HepG2 (cell line): ENCODE data around the gene C2orf81. TPM values are rescaled to one million over a fixed set of nuclear protein-coding genes. Genes with fewer than 3 reads are reported as not detected.

Experiments
- ATF7-NPFF ChIP-seq: sonication (generic); formaldehyde crosslinking; IDR thresholded peaks from 2 replicates; pipeline ENCODE4 v1.8.1; 2023; ENCODE audit warnings: mild to moderate bottlenecking, low read depth, missing genetic modification reagents, moderate library complexity
- CREBL2 ChIP-seq: sonication (generic); formaldehyde crosslinking; IDR thresholded peaks from 2 replicates; pipeline ENCODE4 v1.8.1; 2023; ENCODE audit warnings: missing genetic modification reagents, mild to moderate bottlenecking, borderline replicate concordance
- FOXM1 ChIP-seq: sonication (generic); formaldehyde crosslinking; IDR thresholded peaks from 2 replicates; pipeline ENCODE4 v1.5.0; 2020; ENCODE audit warnings: missing genetic modification reagents
- FOXP1 ChIP-seq, 2 experiments: fragments of 450-650 bp in 1 of 2; IDR thresholded peaks; 2 replicates each; pipeline ENCODE4 v1.6.1; 2017 to 2018; ENCODE audit warnings: antibody characterized with exemption in 1 of 2
- GABPB1 ChIP-seq: IDR thresholded peaks from 2 replicates; pipeline ENCODE4 v1.6.1; 2016; ENCODE audit warnings: mild to moderate bottlenecking, missing genetic modification reagents, moderate library complexity, missing compliant biosample characterization
- GLMP ChIP-seq: sonication (generic); formaldehyde crosslinking; IDR thresholded peaks from 2 replicates; pipeline ENCODE4 v1.9.0; 2021; ENCODE audit warnings: missing genetic modification reagents, mild to moderate bottlenecking, borderline replicate concordance
- HNF1A ChIP-seq, 2 experiments: sonication (generic) in 1 of 2; formaldehyde crosslinking in 1 of 2; IDR thresholded peaks; 2 replicates each; pipeline versions ENCODE4 v1.4.0 to v1.6.1; 2016 to 2020; ENCODE audit warnings: borderline replicate concordance in 1 of 2, low read depth in 1 of 2, mild to moderate bottlenecking in 1 of 2, missing genetic modification reagents in 1 of 2
- LCORL ChIP-seq, 2 experiments: fragments of 450-650 bp in 1 of 2; sonication (generic) in 1 of 2; formaldehyde crosslinking in 1 of 2; IDR thresholded peaks; 2 replicates each; pipeline versions ENCODE4 v1.5.0 to v1.6.1; 2017 to 2020; ENCODE audit warnings: antibody characterized with exemption in 1 of 2, missing genetic modification reagents in 1 of 2
- MNT ChIP-seq: fragments of 450-650 bp; IDR thresholded peaks from 2 replicates; pipeline ENCODE4 v1.6.1; 2016
- NFYC ChIP-seq: IDR thresholded peaks from 2 replicates; pipeline ENCODE4 v1.6.1; 2016; ENCODE audit warnings: missing genetic modification reagents, missing compliant biosample characterization
- PBX2 ChIP-seq: IDR thresholded peaks from 2 replicates; pipeline ENCODE4 v1.6.1; 2016; ENCODE audit warnings: control low read depth
- RAD21 ChIP-seq: fragments of 450-650 bp; formaldehyde crosslinking; IDR thresholded peaks from 2 replicates; pipeline ENCODE4 v1.5.0; 2020; ENCODE audit warnings: mild to moderate bottlenecking
- RFX1 ChIP-seq: fragments of 450-650 bp; IDR thresholded peaks from 2 replicates; pipeline ENCODE4 v1.6.1; 2017
- SRF ChIP-seq: IDR thresholded peaks from 2 replicates; pipeline ENCODE4 v1.6.1; 2011; ENCODE audit warnings: mild to moderate bottlenecking, low read depth, low read length, moderate library complexity
- TMF1 ChIP-seq: sonication (generic); formaldehyde crosslinking; IDR thresholded peaks from 2 replicates; pipeline ENCODE4 v1.8.1; 2022; ENCODE audit warnings: low read depth, missing genetic modification reagents
- TOPORS ChIP-seq: sonication (generic); formaldehyde crosslinking; IDR thresholded peaks from 2 replicates; pipeline ENCODE4 v1.8.0; 2023; ENCODE audit warnings: mild to moderate bottlenecking, missing genetic modification reagents
- ZMAT3 ChIP-seq: sonication (generic); formaldehyde crosslinking; conservative IDR thresholded peaks from 2 replicates; pipeline ENCODE4 v1.7.0; 2021; ENCODE audit warnings: missing genetic modification reagents
- ZNF329 ChIP-seq: sonication (generic); formaldehyde crosslinking; IDR thresholded peaks from 2 replicates; pipeline ENCODE4 v1.9.0; 2021; ENCODE audit warnings: low read depth, mild to moderate bottlenecking, missing genetic modification reagents
- ZNF615 ChIP-seq: sonication (generic); formaldehyde crosslinking; IDR thresholded peaks from 2 replicates; pipeline ENCODE4 v1.5.0; 2020; ENCODE audit warnings: mild to moderate bottlenecking, missing genetic modification reagents, borderline replicate concordance
- ZNF788 ChIP-seq: sonication (generic); formaldehyde crosslinking; IDR thresholded peaks from 2 replicates; pipeline ENCODE4 v1.5.0; 2020; ENCODE audit warnings: mild to moderate bottlenecking, missing genetic modification reagents, borderline replicate concordance
- polyA plus RNA-seq, 8 experiments: library from polyadenylated mRNA; depleted of rRNA in 3 of 8; stranded (reverse) in 7 of 8; unstranded in 1 of 8; fragments of >200 nt; fragmentation: Illumina TruSeq in 4 of 8; extraction: Trizol in 4 of 8; gene quantifications; 2 replicates each; pipeline versions ENCODE4 v1.2.1 to v1.2.3, GENCODE V29; 2011 to 2016; ENCODE audit warnings: low read depth in 4 of 8, missing spikeins in 1 of 8, mixed read lengths in 1 of 8; ENCODE audit not compliant: insufficient read depth in 1 of 8
- total RNA-seq, 5 experiments: library from RNA; depleted of rRNA; stranded (reverse); fragments of >200 nt; fragmentation: Illumina TruSeq; extraction: Trizol; gene quantifications; 2 replicates each; pipeline ENCODE4 v1.2.3, GENCODE V29; 2016; ENCODE audit warnings: low read depth in 1 of 5

Gene C2orf81
- total and polyA plus RNA-seq, 2 of the 13 experiments (the other 11 are each of a cell fraction or from before 2014, with no cell fraction given) = 0.15 to 0.17 TPM

GRCh38 chr2:74458132-74458937 is 36.9 kb upstream of the C2orf81 start, which contains the start of gene WBP1 (continued):
- TF ChIP-seq ATF7-NPFF (peak; percentile 47; the same call in 1 of the 2 replicates), GLMP (CRISPR knock-in tag) (no peak), ZNF615 (0 out of 2 replicates have a peak, but pooled peaks have one; percentile 30), TMF1 (CRISPR knock-in tag) (peak; percentile 33; the same call in 1 of the 2 replicates), ZNF329 (CRISPR knock-in tag) (no peak), SRF (0 out of 2 replicates have a peak, but pooled peaks have one; percentile 38), GABPB1 (peak; percentile 83), LCORL (IDR thresholded peaks at IDR 0.05) (no peak), LCORL (CRISPR knock-in tag; IDR thresholded peaks at IDR 0.05) (peak; percentile 8; the same call in 1 of the 2 replicates), ZNF788 (CRISPR knock-in tag) (peak; percentile 70; the same call in 1 of the 2 replicates), PBX2 (peak; percentile 100), FOXM1 (0 out of 2 replicates have a peak, but pooled peaks have one; percentile 70), TOPORS (no peak; the same call in 1 of the 2 replicates), ZMAT3 (CRISPR knock-in tag) (no peak; the same call in 1 of the 2 replicates), MNT (peak; percentile 64), HNF1A (IDR thresholded peaks at IDR 0.05; ENCODE audit: low read depth) (no peak), HNF1A (CRISPR knock-in tag; IDR thresholded peaks at IDR 0.05; ENCODE audit: borderline replicate concordance) (no peak; the same call in 1 of the 2 replicates), NFYC (CRISPR knock-in tag) (peak; percentile 97), CREBL2 (peak; percentile 86; the same call in 1 of the 2 replicates), RFX1 (peak; percentile 70), RAD21 (CRISPR knock-in tag) (0 out of 2 replicates have a peak, but pooled peaks have one; percentile 26), FOXP1 (IDR thresholded peaks at IDR 0.05) (peak; percentile 76), FOXP1 (CRISPR knock-in tag; IDR thresholded peaks at IDR 0.05) (no peak)
